HG03139 (cell line): ENCODE data around the gene NMU.
"Not testable (repeated sequence)": the region's sequence is repeated elsewhere in the genome, so short reads cannot be mapped to it uniquely, and the experiment has no call there.

Experiments
- ATAC-seq: cut with Tn5 transposase; IDR thresholded peaks from one replicate; pipeline ENCODE4 v1.9.1; 2021; ENCODE audit not compliant: unreplicated experiment

Gene NMU

GRCh38 chr4:55635741-55636655 is at the start of gene NMU:
TSS of gene NMU (minus strand) at chr4:55636298. CDS start at chr4:55636192, 106 bp downstream.
- ATAC-seq = peak; percentile 74

GRCh38 chr4:55684276-55684675 is 48.2 kb upstream of the NMU start:
- no peak for ATAC-seq

GRCh38 chr4:55682797-55683196 is 46.7 kb upstream of the NMU start:
- not testable (repeated sequence) for ATAC-seq

- ATAC-seq = no peak
These were observed 46.2 kb upstream of the NMU start for GRCh38 chr4:55682295-55682694.

- no peak for ATAC-seq
These were observed 45.3 kb upstream of the NMU start for GRCh38 chr4:55681430-55681829.

- no peak for ATAC-seq
These were observed 39.2 kb upstream of the NMU start for GRCh38 chr4:55675196-55675793.

- no peak for ATAC-seq
These were observed 37.3 kb upstream of the NMU start for GRCh38 chr4:55673424-55673823.

- no peak for ATAC-seq
These were observed 35.6 kb upstream of the NMU start for GRCh38 chr4:55671667-55672066.

- ATAC-seq = no peak
These were observed 34.6 kb upstream of the NMU start for GRCh38 chr4:55670695-55671094.

GRCh38 chr4:55668449-55668848 is 32.4 kb upstream of the NMU start:
- no peak for ATAC-seq

GRCh38 chr4:55666535-55666934 is 30.4 kb upstream of the NMU start:
- ATAC-seq = no peak

- ATAC-seq = no peak
These were observed 27.0 kb upstream of the NMU start for GRCh38 chr4:55663145-55663544.

GRCh38 chr4:55661398-55662056 is 25.4 kb upstream of the NMU start:
- no peak for ATAC-seq

GRCh38 chr4:55658657-55659056 is 22.6 kb upstream of the NMU start:
- ATAC-seq = no peak

- ATAC-seq = no peak
These were observed 18.0 kb upstream of the NMU start for GRCh38 chr4:55654131-55654530.

- no peak for ATAC-seq
These were observed 14.4 kb upstream of the NMU start for GRCh38 chr4:55650483-55650882.

- no peak for ATAC-seq
These were observed 1.2 kb upstream of the NMU start for GRCh38 chr4:55637272-55637820.

GRCh38 chr4:55636656-55636999 is 530 bp upstream of the NMU start:
- no peak for ATAC-seq

- no peak for ATAC-seq
These were observed 816 bp downstream of the NMU start for GRCh38 chr4:55635282-55635681.

- no peak for ATAC-seq
These were observed 1.5 kb downstream of the NMU start for GRCh38 chr4:55634417-55635128.

GRCh38 chr4:55633903-55634302 is 2.2 kb downstream of the NMU start:
- no peak for ATAC-seq
